ENCODE results near the gene SPEF1.

GRCh38 chr20:3815703-3816315 is 34.6 kb upstream of the SPEF1 start:
- no peak for TF ChIP-seq YY1 (IDR thresholded peaks at IDR 0.05; ENCODE audit: insufficient read depth, insufficient read length)
- TF ChIP-seq ZNF274 (IDR thresholded peaks at IDR 0.05; ENCODE audit: low read depth, low read length) = no peak

Measured in NT2/D1 (cell line).